ENCODE data around the gene UBTD2.

UBTD2 gene

DNA sequence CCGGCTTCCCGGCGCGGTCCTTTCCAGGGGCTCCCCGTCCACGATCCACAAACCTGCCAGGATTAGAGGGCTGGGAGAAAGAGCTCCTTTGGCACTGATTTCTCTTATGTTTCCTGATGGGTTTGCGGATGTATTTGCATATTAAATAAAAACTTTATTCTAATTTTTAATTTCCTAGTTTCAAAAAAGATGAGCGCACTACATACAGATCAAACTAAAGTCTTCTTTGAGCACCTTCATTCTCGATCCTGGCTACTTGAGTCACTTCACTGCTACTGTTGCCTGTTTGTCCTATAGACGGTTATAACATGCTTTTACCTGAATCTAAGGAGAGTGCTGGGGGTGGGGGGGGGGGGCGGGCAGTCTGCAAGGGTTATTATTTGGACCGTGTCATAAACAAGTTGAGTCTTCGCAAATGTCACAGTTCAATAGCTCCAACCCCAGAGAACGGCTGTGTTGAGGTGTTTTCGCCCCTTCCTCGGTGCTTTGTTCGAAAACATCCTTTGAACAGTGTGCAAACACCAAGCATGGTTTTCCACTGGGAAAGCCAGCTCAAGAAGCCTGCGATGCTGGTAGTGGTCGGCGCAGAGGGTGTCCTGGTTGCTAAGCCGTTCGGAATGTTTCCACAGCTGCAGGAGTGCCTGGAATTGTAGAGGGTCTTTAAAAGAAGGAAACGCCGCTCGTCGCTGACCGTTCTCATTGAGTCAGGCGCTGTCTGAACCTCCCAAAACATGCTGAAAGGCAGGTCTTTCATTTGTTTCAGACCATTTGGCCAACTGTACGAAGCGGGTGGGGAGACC, 94.5 kb downstream of the UBTD2 start:
- FAIRE-seq: no peak

DNA sequence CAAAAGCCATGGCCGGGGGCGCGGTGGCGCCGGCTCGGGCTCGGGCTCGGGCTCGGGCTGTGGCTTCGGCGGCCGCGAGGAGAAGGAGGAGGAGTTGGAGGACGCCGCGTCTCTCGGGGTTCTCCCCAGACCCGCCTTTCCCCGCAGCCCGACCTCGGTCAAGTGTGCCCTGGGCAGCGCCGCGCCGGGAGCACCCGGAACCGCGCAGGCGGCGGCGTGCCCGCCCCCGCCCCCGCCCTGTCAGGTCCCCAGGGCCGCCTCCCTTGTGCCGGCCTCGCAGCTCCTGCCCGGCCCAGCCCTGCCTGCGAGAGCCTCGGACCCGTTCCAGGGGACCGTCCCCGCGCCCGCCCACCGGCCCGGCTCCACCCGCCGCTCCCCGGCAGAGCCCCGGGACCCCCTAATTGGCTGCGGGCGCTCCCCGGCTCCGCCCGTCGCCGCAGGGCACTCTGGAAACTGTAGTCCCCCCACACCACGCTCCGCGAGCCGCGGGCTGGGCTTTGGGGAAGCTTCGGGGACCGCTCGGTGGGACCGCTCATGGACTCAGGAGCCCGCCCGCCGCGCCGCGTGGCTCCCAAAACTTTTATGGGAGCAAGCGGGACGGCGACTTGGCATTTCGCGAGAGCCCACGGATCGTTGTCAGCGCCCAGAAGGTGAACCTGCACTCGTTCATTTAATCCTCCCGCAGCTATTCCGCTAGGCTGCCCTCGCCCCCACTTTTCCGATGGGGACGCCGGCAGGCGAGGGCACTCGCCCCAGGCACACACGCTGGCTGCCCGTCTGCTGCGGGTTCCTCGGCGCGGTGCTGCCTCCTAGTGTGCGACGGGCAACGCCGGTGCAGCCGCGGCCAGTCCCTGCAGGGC, 95.3 kb downstream of the UBTD2 start, which contains the start of gene STK10:
Gene STK10, minus strand, starts transcription at position 192 of the 860 bp plus-strand sequence. Its CDS starts 182 bp downstream, at position 10.
- no peak for FAIRE-seq

DNA sequence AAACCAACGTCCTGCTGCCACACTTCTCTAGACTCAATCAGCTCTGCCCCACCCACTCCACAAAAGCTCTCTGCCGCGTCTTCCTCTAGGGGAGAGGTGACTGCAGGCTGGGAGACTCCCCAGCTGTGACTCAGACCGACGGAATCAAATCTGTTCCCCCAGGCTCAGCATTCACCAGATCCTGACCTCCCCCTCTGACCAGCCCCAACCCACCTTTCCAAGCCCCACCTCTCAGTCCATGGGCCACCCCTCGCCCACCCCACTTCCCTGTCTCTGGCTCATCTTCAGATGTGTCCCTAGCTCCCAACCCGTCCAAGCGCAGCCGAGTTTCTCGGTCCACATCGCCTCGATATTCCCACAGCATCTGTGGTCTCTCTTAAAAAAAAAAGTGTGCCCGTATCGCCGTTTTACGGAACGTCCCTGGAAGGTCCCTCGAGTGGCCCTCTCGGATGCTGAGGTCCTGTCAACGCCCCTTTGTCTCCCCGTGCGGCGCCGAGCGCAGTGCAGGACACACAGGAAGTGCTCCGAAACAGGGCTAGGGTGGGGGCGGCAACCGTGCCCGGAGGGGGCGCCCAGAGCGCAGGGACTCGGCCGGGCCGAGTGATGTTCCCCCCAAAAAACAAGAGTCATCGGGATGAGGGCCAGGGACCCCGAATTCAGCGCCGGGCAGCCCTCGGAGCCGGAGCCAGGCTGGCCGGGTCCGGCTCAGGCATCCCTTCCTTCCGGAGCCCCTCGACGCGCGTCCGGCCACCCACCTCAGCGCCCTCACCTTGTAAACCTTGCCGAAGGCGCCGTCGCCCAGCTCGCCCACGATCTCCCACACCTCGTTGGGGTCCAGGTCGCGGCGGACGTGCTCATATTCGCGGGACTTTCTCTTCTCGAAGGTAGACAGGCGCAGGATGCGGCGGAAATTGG, 96.2 kb downstream of the UBTD2 start:
- no peak for FAIRE-seq

DNA sequence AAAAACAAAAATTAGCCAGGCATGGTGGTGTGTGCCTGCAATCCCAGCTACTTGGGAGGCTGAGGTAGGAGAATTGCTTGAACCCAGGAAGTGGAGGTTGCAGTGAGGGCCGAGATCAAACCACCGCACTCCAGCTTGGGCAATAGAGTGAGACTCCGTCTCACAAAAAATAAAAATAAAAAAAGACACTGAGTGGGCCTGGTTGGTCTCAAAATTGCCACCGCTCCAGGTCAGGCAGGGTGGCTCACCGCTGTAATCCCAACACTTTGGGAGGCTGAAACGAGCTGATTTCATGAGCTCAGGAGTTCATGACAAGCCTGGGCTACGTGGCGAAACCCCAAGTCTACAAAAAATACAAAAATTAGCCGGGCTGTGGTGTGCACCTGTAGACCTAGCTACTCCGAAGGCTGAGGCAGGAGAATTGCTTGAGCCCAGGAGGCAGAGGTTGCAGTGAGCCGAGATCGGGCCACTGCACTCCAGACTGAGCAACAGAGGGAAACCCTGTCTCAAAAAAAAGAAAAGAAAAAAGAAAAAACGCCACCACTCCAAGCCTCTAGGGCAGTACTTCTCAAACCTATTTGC, 97.4 kb downstream of the UBTD2 start:
- FAIRE-seq: no peak

DNA sequence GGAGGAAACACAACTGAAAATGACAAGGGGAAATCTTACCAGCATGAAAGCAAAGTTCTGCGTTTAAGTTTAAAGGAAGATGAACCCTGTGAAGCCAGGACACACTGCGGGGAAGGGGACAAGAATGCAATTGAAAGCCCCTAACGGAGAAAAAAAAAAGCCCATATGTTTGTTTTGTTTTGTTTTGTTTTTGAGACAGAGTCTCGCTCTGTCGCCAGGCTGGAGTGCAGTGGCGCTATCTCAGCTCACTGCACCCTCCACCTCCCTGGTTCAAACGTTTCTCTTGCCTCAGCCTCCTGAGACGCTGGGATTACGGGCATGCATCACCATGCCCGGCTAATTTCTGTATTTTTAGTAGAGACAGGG, 98.5 kb downstream of the UBTD2 start:
- no peak for FAIRE-seq

DNA sequence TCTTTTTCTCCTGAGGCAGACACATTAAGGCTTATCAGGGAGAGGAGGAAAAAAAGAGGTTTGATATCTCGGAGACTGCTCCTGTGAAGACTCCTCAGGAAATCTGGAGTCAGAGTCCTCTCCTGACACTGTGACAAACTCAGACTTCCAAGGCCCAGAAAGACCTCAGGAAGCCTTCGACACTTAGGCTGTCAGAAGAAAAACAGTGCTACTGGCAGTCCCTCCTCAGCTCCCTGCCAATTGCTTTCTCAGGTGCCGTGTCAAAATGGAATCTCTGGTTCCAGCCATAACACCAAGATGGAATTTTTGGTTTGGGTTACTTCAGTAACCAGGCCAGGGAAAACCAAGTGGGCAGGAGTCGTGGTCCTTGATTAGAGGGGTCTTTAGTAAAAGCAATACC, 99.7 kb downstream of the UBTD2 start:
- no peak for FAIRE-seq

DNA sequence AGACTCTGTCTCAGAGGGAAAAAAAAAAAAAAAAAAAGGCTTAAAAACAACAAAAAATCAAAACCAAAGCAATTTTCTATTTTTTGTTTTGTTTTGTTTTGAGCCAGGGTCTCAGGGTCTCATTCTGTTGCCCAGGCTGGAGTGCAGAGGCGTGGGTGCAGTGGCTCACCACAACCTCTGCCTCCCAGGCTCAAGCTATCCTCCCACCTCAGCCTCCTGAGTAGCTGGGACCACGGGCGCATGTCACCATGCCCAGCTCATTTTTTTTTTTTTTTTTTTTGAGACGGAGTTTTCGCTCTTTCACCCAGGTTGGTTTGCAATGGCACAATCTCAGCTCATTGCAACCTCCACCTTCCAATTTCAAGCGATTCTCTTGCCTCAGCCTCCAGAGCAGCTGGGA, 101.3 kb downstream of the UBTD2 start:
- no peak for FAIRE-seq

DNA sequence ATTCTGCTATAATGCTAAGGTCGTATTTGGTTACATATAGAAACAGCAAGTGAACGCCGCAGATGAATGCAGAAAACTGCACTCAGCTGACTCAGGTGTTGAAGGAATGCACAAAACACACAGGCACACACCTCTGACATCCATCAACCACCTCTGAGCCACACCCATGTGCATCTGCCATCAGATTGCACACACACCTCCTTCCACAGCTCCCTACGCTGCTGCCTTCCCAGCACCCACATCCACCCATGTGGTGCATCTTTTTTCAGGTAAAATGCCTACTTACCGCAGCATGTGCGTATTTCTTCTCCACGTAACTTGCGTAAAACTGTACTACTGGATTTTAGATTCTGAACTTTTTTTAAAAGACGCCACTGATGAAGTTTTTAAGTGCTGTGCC, 102.6 kb downstream of the UBTD2 start:
- FAIRE-seq: no peak

DNA sequence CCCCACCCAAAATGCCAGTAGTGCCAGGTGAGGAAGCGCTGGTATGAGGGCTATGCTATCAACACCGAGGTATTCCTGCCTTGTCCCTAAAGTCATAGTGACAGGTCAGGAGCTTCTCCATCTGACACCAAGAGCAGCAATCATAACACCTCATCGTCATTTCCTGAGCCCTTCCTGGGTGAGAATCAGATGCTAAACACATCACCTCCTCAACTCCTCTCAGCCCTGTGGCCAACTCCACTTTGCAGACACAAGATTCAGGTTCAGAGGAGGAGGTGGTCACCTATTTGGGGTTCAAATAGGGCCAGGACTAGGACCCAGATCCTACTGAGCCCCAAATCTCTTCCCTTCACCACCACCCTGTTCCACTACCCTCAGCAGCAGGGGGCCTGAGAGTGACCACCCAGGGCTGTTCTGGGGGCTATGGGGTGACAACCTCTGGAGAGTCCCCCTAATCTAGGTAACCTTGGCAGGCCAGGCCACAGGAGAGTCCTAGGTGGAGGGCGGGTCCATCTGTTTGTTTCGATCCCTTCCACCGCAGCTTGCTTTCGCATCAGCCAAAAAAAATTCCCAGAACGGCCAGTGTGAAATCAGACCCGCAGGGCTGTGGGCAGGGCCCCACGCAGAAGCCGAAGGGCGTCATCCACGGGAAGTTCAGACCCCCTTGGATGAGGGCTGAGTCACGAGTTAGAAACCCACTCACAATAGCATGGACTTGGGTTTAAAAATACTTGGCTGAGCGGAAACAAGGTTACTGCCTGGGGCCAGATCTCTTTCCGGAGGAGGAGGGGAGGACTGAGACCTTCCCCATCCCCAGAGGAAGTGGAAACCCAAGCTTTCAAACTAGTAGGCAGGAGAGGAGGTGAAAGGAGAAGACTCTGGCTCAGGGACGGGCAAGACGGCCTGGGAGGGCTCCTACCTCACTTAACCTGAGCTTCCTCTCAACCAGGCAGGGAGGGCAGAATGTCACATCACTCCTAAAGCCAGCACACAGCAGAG, 104.3 kb downstream of the UBTD2 start:
- FAIRE-seq: no peak

DNA sequence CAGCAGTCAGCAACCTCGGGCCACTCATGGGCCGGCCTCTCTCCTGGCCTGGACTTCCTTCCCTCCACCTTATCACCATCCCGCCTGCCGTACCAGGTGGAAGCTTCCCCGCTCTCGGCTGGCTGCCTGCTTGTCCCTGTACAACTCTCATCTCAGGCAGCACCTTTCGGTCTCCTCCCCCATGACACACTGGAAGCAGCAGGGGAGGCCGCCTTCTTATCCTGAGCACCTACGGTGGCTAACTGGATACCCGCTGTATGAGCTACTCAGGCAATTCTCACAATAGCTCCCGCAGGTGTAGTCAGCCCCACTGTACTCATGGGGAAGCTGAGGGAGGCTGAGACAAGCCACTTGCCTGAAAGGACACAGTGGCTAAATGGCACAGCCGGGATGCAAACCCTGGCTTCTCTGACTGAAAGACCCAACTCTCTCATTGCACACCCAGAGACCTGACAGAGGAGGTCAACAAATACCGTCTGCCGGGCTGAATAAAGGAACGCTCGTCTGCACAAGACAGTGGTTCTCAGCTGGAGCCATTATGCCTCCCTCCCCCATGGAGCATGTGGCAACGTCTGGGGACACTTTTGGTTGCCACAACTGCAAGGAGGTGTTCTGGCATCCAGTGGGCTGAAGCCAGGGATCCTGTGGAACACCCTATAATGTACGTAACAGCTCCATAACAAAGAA, 105.1 kb downstream of the UBTD2 start:
- no peak for FAIRE-seq

DNA sequence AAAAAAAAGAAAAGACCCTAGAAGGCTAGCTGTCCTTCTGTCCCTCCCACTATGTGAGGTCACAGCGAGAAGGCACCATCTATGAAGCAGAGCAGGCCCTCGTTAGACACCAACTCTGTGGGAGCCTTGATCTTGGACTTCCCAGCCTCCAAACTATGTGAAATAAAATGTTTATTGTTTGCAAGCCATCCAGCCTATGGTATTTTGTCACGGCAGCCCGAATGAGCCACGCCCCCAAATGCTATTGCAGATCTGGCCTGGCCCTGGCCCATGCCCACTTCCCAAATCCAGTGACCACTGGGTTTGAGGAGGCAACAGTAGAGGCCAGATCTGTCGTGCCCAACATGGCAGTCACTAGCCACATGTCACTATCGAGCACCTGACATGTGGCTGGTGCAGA, 106.4 kb downstream of the UBTD2 start:
- FAIRE-seq: no peak

DNA sequence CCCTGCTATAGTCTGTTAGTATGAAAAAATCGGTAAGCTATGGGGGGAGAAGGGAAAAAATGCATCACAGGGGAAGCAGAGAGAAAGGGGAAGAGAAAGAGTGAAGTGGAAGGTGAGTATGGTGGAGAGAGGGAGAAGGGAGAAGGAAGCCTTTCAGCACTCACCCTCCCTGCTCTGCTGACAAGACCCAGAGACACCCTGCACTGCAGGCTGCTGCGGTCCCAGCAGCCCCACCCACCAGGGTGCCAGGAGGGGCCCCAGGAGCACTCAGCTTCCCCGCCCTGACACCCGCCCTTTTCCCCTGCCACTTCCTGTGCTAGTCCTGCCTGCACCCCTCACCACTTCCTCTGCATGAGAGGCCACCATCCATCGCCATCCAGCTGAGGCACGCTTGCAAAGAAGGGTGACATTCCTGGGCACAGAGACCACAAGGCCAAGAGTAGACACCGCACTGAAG, 108.3 kb downstream of the UBTD2 start:
- no peak for FAIRE-seq

DNA sequence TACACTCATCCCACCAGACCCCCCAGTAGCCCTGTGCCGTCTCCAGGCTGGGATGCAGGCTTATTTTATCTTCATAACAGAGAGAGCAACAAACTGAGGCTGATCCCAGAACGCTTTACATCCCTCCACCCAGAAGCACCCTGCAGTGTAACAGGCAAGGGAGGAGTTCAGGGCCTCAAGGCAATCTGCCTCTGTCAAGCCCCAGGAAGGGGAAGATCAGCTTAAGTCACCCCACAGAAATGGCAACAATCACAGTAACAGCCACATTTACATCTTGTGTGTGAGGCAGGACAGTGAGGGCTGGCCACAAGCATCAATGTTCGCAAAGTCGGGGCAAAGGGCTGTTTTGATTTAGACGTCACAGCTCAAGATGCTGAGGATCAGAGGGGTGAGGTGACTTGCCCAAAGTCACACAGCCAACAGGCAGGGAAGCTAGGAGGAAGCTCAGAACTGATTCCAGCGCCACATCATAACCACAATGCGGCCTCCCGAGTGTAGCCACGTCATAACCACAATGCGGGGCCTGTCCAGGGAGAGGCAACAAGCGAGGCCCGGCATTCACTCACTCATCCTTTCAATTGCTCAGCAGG, 109.9 kb downstream of the UBTD2 start:
- no peak for FAIRE-seq

DNA sequence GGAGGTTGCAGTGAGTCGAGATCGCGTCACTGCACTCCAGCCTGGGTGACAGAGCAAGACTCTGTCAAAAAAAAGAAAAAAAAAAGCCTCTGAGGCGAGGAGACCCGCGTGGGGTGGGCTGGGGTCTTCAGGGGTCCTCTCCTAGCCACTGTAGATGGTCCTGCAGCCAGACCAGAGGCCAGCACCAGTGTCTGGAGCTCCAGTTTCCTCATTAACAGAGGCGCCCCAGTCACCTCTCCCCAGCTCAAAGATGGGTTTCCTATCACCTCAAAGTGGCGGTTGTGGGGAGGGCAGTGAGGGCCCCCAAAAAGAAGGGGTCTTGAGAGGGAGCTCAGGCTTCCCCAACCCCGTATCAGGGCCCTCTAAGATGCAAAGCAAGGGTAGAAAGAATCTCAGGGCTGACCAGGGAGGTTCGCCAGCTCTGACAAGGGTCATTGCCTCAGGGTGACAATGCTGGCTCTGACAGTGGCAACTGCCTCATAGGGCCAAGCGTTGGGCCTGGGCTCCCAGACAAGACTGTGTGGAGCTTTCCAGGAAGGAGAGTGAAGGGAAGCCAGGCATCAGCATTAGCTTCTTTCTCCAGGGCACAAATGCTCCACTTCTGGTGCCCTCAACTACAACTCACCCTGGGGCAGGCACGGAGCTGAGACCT, 110.5 kb downstream of the UBTD2 start:
- FAIRE-seq: no peak

DNA sequence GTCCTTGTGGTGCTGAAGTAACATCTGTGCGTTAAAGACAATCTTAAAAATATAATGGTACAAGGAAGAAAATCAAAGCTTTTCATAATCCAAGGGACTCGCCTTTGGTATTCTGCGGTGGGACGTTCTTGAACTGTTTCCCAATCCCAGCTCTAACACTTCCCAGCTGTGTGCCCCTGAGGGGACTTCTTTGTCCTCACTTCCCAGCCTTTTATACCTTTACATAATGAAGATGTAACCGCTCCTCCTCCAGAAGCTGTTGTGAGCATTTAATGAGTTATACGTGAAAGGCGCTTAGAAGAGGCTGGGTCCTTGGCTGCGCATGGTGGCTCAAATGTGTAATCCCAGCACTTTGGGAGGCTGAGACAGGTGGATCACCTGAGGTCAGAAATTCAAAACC, 112.4 kb downstream of the UBTD2 start:
- FAIRE-seq: no peak

DNA sequence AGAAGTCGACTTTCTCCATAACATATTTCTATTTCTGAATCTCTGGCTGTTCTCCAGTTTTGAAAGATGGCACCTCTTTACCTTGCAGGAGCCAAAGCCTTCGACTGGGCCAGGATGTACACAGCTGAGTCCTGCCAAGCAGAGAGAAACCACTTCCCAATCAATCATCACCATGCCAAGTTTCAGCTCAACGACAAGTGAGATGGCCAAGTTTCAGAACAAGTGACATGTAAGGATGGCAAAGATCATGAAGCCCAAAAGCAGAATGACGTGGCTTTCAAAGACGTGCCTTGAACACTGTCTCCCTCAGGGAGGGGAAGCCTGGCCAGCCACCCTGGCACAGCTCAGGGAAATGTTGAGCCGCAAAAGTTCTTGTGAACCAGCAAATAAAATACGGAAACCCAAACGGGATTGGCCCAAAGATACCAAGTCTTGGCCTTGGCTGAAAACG, 113.3 kb downstream of the UBTD2 start:
- FAIRE-seq: no peak

DNA sequence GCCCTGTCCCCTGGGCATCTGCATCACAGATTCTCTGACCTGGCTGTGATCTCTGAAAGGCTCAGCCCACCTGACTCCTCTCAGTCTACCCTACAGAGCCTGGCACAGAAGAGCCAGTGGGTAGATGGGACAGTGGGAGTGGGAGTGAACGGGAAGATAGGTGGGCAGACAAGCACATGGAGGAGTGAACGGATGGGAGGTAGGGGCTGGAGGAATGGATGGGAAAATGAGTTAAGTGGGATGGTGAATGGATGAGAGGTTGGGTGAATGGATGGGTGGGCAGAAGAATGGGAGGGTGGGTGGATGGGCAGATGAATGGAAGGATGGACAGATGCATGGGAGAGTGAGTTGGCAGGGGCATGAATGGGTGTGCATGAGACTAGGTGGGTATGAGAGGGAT, 114.3 kb downstream of the UBTD2 start:
- FAIRE-seq: no peak

DNA sequence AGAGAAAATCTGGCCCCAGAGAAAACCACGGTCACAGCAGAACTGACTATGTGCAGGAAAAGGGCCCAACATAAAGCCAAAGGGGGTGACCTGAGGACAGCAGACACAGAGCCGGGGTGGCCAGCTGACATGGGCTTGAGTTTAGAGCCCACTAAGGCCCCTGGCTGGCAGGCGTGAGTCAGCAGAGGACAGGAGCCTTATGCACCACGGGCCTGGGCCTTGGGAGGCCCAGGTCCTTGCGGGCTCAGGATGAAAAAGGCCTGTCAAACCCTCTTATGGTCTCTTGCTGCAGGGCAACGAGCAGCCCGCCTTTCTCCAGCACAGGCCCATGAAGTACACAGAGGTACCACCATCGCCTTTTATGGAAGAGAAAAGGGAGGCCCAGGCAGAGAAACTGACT, 115.3 kb downstream of the UBTD2 start:
- no peak for FAIRE-seq

DNA sequence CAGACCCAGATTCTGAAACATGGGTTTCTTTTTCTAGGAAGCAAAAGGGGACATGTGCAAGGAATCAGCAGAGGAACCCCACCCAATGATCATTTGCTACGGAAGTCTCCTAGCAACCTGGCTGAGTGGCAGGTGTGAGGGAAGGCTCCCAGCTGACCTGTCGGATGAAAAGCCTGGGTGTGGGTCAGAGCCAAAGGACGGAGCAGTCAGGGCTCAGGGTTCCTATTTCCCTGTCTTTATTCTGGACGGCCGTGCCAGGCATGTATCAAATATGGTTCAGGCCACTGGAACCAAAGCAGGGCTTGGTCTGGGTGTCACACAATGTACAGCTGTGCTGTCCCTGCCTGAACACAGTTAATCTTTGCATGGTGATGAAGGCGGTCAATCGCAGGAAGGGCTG, 115.7 kb downstream of the UBTD2 start:
- no peak for FAIRE-seq
